Smooth muscle cell (in vitro differentiated cells): Measurements from ENCODE around the gene SUPT3H. TPM values are rescaled to one million over a fixed set of nuclear protein-coding genes. Genes with fewer than 3 reads are reported as not detected.

Experiments used
- DNase-seq: peaks from one replicate; lab custom pipeline; 2025; ENCODE audit not compliant: unreplicated experiment; lab: John Stamatoyannopoulos, UW
- H2AFZ ChIP-seq: fragments of 200-600 bp; sonication (generic); 2 replicates; pipeline ENCODE4 v1.6.0; 2016; ENCODE audit warnings: antibody characterized with exemption, low read depth, mild to moderate bottlenecking
- H3F3A ChIP-seq: fragments of 200-600 bp; sonication (generic); 2 replicates; pipeline ENCODE4 v1.6.0; 2017; ENCODE audit warnings: antibody characterized with exemption, low read depth
- H3K27ac ChIP-seq: fragments of 200-600 bp; sonication (generic); 2 replicates; pipeline ENCODE4 v1.5.1; 2016; ENCODE audit warnings: low read depth, mild to moderate bottlenecking
- H3K27me3 ChIP-seq: fragments of 200-600 bp; sonication (generic); 2 replicates; pipeline ENCODE4 v1.6.1; 2016; ENCODE audit warnings: low read depth, mild to moderate bottlenecking
- H3K36me3 ChIP-seq: fragments of 200-600 bp; sonication (generic); 2 replicates; pipeline ENCODE4 v1.5.1; 2016; ENCODE audit warnings: low read depth
- H3K4me1 ChIP-seq: fragments of 200-600 bp; sonication (generic); 2 replicates; pipeline ENCODE4 v1.5.1; 2016; ENCODE audit warnings: low read depth
- H3K4me2 ChIP-seq: fragments of 200-600 bp; sonication (generic); 2 replicates; pipeline ENCODE4 v1.6.0; 2016; ENCODE audit warnings: mild to moderate bottlenecking
- H3K4me3 ChIP-seq: fragments of 200-600 bp; sonication (generic); 2 replicates; pipeline ENCODE4 v1.5.1; 2016; ENCODE audit warnings: mild to moderate bottlenecking
- H3K79me2 ChIP-seq: fragments of 200-600 bp; sonication (generic); 2 replicates; pipeline ENCODE4 v1.6.0; 2016; ENCODE audit warnings: low read depth, mild to moderate bottlenecking
- H3K9ac ChIP-seq: fragments of 200-600 bp; sonication (generic); 2 replicates; pipeline ENCODE4 v1.6.0; 2016; ENCODE audit warnings: low read depth
- H3K9me3 ChIP-seq: fragments of 200-600 bp; sonication (generic); replicated peaks from 2 replicates; pipeline ENCODE4 v1.5.1; 2016; ENCODE audit warnings: low read depth
- H4K20me1 ChIP-seq: fragments of 200-600 bp; sonication (generic); 2 replicates; pipeline ENCODE4 v1.6.0; 2016; ENCODE audit warnings: low read depth
- CTCF ChIP-seq: fragments of 200-600 bp; sonication (generic); IDR thresholded peaks from 2 replicates; pipeline ENCODE4 v1.5.1; 2017; ENCODE audit warnings: borderline replicate concordance, mild to moderate bottlenecking, antibody characterized with exemption; ENCODE audit not compliant: insufficient read depth, poor library complexity, severe bottlenecking
- WGBS: methylation state at CpG from one replicate; pipeline ENCODE4 v1.1.7; 2016; ENCODE audit warnings: low lambda C conversion rate; 5-methylcytosine and 5-hydroxymethylcytosine counted together
- polyA plus RNA-seq: library from polyadenylated mRNA; unstranded; fragments of >200 nt; fragmentation: Nextera tagmentation; extraction: Ambion mirVana; gene quantifications from 2 replicates; pipeline ENCODE4 v1.2.1, GENCODE V29; 2016
- total RNA-seq: library from RNA; depleted of rRNA; stranded (reverse); fragments of >200 nt; gene quantifications from 2 replicates; pipeline ENCODE4 v1.2.3, GENCODE V29; 2014

Gene SUPT3H
- total and polyA plus RNA-seq, 2 experiments from 2014 or later = 19.4 to 22.9 TPM

GRCh38 chr6:44841829-44842228 lies 535.9 kb downstream of the SUPT3H start:
- Histone ChIP-seq H4K20me1 (no peaks in the 10 kb centered on the region), H3K27ac (no peak overlapping the region), H2AFZ (no peak overlapping the region), H3F3A (no peaks in the 10 kb centered on the region), H3K4me2 (no peak overlapping the region), H3K27me3 (no peaks in the 10 kb centered on the region), H3K79me2 (no peaks in the 10 kb centered on the region), H3K4me3 (no peak overlapping the region), H3K9ac (no peak overlapping the region), H3K4me1 (no peaks in the 10 kb centered on the region), H3K36me3 (no peaks in the 10 kb centered on the region), H3K9me3 (no peaks in the 10 kb centered on the region)
- 89% methylated on average over 1 of the region's 1 CpG for WGBS
- no peak for DNase-seq
- TF ChIP-seq CTCF = no peak

- Histone ChIP-seq H3K27ac (no peak overlapping the region), H3K4me3 (no peak overlapping the region), H4K20me1 (no peaks in the 10 kb centered on the region), H3K4me1 (no peaks in the 10 kb centered on the region), H3K36me3 (no peaks in the 10 kb centered on the region), H3K4me2 (no peak overlapping the region), H2AFZ (no peak overlapping the region), H3K79me2 (no peaks in the 10 kb centered on the region), H3F3A (no peaks in the 10 kb centered on the region), H3K9me3 (no peaks in the 10 kb centered on the region), H3K9ac (no peak overlapping the region), H3K27me3 (no peaks in the 10 kb centered on the region)
- no peak for DNase-seq
- TF ChIP-seq CTCF = no peak
- WGBS = 100% methylated on average over 1 of the region's 1 CpG
Measured at GRCh38 chr6:44837741-44838140, 540.0 kb downstream of the SUPT3H start.

DNA sequence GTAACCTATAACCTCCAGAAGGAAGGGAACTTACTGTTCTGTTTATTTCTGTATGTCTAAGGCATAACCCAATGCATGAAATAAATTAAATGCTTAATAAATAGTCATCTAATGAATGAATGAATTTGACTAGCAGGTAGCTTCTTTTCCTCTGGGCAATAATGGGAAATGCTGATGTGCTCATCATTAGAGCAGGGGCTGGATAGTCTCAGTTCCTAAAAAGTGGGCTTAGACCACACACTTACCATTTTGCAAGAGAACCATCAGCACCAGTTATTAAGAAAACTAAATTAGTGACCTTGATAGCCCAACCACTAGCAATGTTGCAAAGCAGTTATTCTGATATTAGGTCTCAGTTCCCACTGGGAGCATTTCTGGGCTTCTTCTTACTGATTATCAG lies 540.5 kb downstream of the SUPT3H start:
- no peak overlapping the region for H3K4me2 ChIP-seq
- no peak for TF ChIP-seq CTCF
- H4K20me1 ChIP-seq = no peaks in the 10 kb centered on the region
- no peak overlapping the region for H3K9ac ChIP-seq
- H3K9me3 ChIP-seq = no peaks in the 10 kb centered on the region
- no peaks in the 10 kb centered on the region for H3K36me3 ChIP-seq
- no peak for DNase-seq
- no peak overlapping the region for H3K27ac ChIP-seq
- no peaks in the 10 kb centered on the region for H3K27me3 ChIP-seq
- H2AFZ ChIP-seq = no peak overlapping the region
- H3K79me2 ChIP-seq = no peaks in the 10 kb centered on the region
- no peaks in the 10 kb centered on the region for H3K4me1 ChIP-seq
- H3F3A ChIP-seq = no peaks in the 10 kb centered on the region
- H3K4me3 ChIP-seq = no peak overlapping the region

GRCh38 chr6:44833248-44833647 lies 544.5 kb downstream of the SUPT3H start:
- peaks cover 17% of the 10 kb centered on the region for H3K4me1 ChIP-seq
- H3K36me3 ChIP-seq = no peaks in the 10 kb centered on the region
- H3K4me3 ChIP-seq = no peak overlapping the region
- H3K9me3 ChIP-seq = no peaks in the 10 kb centered on the region
- H2AFZ ChIP-seq = no peak overlapping the region
- peaks cover 8% of the 10 kb centered on the region for H3F3A ChIP-seq
- no peak for DNase-seq
- no peaks in the 10 kb centered on the region for H4K20me1 ChIP-seq
- no peak overlapping the region for H3K9ac ChIP-seq
- no peaks in the 10 kb centered on the region for H3K27me3 ChIP-seq
- 79% methylated on average over 1 of the region's 1 CpG for WGBS
- H3K4me2 ChIP-seq = no peak overlapping the region
- no peaks in the 10 kb centered on the region for H3K79me2 ChIP-seq
- TF ChIP-seq CTCF = no peak
- no peak overlapping the region for H3K27ac ChIP-seq
